ENCODE data around the gene VSIR. TPM values are rescaled to one million over a fixed set of nuclear protein-coding genes. Genes with fewer than 3 reads are reported as not detected.
A peak's percentile ranks its signal among the peaks of the same experiment; 100 is the strongest.

The VSIR gene
- total and polyA plus RNA-seq, 3 donors from 2014 or later: 26.1 to 54.6 (median 54.4) TPM

DNA sequence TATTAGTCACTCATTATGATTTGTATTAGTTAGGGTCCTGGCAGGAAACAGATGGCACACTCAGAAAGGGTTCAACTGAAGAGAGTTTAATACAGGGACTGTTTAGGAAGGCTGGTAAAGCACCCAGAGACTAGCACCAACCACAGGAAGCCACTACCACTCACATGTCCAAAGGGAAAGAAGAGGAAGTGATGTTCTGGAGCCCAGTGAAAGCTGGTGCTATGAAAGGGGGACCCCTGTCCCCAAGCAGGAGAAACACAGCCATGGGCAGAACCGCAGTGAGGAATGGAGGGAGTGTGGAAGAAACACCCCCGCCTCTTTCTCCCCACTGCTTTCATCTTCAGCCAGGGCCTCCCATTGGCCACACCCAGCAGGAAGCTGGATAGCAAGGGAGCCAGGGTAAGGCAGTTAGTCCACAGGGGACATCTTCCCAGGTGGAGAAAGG, 3.2 kb upstream of the VSIR start:
- DNase-seq: no peak
- 80 to 85% methylated on average over 2 of the region's 2 CpGs for WGBS, 2 donors
- no peaks in the 10 kb centered on the region for H3K36me3 ChIP-seq (ENCODE audit: low read depth, missing control alignments)

DNA sequence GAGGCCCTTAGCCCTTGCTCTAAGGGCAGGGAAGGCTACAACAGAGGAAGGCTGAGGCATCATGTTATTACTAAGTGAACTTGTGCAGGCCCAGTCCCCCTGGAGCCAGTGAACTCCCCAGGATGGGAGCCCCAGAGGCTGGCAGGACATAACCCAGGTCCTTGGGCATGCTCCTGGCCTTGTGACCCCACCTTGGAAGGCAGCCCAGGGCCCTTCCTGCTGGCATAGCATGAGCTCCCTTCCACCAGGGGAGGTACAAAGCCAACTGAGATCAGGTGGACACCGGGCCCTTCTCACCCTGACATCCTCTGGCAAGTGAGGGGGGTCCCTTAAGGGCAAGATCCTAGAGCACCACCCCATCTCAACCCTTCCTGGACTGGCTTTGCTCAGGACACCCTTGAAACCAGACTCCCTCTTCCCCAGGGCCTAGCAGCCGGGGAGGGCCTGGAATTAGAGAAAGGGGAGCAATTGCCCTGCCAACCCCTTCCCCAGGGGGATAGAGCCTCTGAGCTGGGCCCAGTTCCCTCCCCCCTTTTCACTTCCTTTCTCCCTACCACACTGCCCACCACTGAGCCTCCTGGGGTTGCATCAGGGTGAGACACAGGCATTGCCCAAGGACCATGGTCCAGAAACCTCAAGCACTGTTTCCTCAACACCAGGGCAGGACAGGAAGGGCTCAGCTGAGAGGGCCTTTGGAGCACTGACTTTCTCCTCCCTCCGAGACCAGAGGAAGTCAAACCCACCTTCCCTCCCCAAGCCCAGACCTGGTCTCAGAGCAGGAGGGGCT, 1.8 kb upstream of the VSIR start:
- 56 to 65% methylated on average over 3 of the region's 3 CpGs for WGBS, 2 donors
- TF ChIP-seq, protein P1, sequence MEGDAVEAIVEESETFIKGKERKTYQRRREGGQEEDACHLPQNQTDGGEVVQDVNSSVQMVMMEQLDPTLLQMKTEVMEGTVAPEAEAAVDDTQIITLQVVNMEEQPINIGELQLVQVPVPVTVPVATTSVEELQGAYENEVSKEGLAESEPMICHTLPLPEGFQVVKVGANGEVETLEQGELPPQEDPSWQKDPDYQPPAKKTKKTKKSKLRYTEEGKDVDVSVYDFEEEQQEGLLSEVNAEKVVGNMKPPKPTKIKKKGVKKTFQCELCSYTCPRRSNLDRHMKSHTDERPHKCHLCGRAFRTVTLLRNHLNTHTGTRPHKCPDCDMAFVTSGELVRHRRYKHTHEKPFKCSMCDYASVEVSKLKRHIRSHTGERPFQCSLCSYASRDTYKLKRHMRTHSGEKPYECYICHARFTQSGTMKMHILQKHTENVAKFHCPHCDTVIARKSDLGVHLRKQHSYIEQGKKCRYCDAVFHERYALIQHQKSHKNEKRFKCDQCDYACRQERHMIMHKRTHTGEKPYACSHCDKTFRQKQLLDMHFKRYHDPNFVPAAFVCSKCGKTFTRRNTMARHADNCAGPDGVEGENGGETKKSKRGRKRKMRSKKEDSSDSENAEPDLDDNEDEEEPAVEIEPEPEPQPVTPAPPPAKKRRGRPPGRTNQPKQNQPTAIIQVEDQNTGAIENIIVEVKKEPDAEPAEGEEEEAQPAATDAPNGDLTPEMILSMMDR (IDR thresholded peaks at IDR 0.05): no peak
- no peak for TF ChIP-seq POLR2A (IDR thresholded peaks at IDR 0.05)
- H3K4me1 ChIP-seq: peaks cover 21% of the 10 kb centered on the region
- H3K27ac ChIP-seq: no peak overlapping the region
- no peaks in the 10 kb centered on the region for H3K36me3 ChIP-seq (ENCODE audit: low read depth, missing control alignments)
- H3K4me3 ChIP-seq: no peak overlapping the region
- intact Hi-C loops (cut with DNase I; ENCODE audit: low total_unique reads): loop anchor here (10.0 kb wide), 1 partner anchor 60 kb away; the partner anchor contains the start of gene C10orf105
- no peaks in the 10 kb centered on the region for H3K27me3 ChIP-seq
- no peaks in the 10 kb centered on the region for H3K9me3 ChIP-seq
- no peak for DNase-seq

More for the DNA sequence above, 3.2 kb upstream of the VSIR start:
- TF ChIP-seq POLR2A (IDR thresholded peaks at IDR 0.05): no peak
- TF ChIP-seq, protein P1 (IDR thresholded peaks at IDR 0.05): no peak
- Histone ChIP-seq H3K27me3 (no peaks in the 10 kb centered on the region), H3K27ac (no peak overlapping the region), H3K9me3 (no peaks in the 10 kb centered on the region), H3K4me3 (no peak overlapping the region), H3K4me1 (peaks cover 17% of the 10 kb centered on the region)
- intact Hi-C loops (cut with DNase I; ENCODE audit: low total_unique reads): loop anchor here (10.0 kb wide), 1 partner anchor 62 kb away; the partner anchor contains the start of gene C10orf105

DNA sequence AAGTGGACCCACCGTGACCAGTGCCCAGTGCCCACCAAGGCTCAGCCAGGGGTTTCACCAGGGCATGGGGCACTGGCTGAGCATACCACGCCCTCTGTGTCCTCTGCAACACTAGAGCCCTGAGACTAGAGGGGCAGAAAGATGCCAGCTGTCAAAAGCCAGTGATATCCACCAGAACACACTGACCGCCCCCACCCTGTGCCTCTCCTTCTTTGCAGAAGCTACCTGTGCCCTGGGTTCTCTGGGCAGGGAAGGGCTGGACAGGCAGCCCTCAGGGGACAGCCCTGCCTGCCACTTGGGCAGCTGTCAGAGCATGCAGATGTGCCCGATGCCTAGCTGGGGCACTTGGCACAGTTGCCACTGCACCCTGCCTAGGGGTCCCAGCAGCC, 494 bp downstream of the VSIR start:
- H3K4me3 ChIP-seq: peak overlapping the region; percentile 54 to 63
- H3K27ac ChIP-seq: peak overlapping the region; percentile 79 to 82
- H3K27me3 ChIP-seq: no peaks in the 10 kb centered on the region
- TF ChIP-seq POLR2A (IDR thresholded peaks at IDR 0.05): no peak
- TF ChIP-seq, protein P1 (IDR thresholded peaks at IDR 0.05): no peak
- no peak for DNase-seq
- intact Hi-C loops (cut with DNase I; ENCODE audit: low total_unique reads): loop anchor here (10.0 kb wide), 1 partner anchor 58 kb away; the partner anchor contains the start of gene C10orf105
- peaks cover 40% of the 10 kb centered on the region for H3K4me1 ChIP-seq
- 60% methylated on average over 4 of the region's 4 CpGs; no CpG with 5 or more reads in 1 of the 2 donors for WGBS, 2 donors
- no peaks in the 10 kb centered on the region for H3K36me3 ChIP-seq (ENCODE audit: low read depth, missing control alignments)
- H3K9me3 ChIP-seq: no peaks in the 10 kb centered on the region

DNA sequence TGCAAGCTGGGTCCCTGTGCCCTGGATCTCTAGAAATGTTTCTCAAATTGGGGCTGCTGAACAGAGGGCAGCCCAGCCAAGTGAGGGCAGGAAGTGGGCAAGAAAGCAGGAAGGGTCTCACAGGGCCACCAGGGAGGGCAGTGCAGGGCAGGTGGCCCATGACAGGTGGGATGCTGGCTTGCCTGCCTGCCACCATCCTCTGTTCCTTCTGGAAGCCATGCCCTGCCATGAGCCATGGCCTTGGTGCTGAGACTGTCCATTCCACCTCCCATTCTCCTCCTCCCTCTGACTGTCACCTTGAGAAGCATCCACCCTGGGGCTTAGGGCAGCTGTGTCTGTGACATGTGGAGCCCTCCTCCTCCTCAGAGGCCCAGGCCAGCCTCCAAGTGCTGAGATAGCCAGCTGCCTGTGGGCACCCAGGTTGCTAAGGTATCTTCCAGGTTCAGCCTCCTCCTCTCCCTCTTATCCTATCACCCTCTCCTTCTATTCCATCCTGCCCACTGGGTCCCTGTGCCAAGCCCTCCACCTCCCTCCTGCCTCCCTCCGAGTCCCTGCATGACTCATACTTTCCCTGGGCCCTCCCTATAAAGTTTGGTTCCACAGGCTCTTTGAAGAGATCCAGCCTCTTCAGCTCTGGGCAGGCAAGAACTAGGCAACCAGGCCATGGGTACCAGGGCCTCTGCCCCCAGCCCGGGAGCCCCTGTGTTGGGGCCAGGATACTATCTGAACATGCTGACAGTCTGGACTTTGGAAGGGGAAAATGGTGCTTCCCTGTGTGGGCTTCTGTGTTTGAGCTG, 1.3 kb downstream of the VSIR start:
- Histone ChIP-seq H3K4me3 (peak overlapping the region; percentile 54 to 63), H3K36me3 (ENCODE audit: low read depth, missing control alignments) (no peaks in the 10 kb centered on the region), H3K9me3 (no peaks in the 10 kb centered on the region), H3K27ac (peak overlapping the region; percentile 79 to 82), H3K27me3 (no peaks in the 10 kb centered on the region), H3K4me1 (peaks cover 48% of the 10 kb centered on the region)
- peak; percentile 50 for DNase-seq
- TF ChIP-seq, protein P1 (IDR thresholded peaks at IDR 0.05): no peak
- no peak for TF ChIP-seq POLR2A (IDR thresholded peaks at IDR 0.05)
- 32 to 40% methylated on average over 2 of the region's 2 CpGs for WGBS, 2 donors
- intact Hi-C loops (cut with DNase I; ENCODE audit: low total_unique reads): loop anchor here (10.0 kb wide), 1 partner anchor 57 kb away; the partner anchor contains the start of gene C10orf105

Data from testis (tissue), 3 donors.